ENCODE results near the gene TPSD1.

The TPSD1 gene

DNA sequence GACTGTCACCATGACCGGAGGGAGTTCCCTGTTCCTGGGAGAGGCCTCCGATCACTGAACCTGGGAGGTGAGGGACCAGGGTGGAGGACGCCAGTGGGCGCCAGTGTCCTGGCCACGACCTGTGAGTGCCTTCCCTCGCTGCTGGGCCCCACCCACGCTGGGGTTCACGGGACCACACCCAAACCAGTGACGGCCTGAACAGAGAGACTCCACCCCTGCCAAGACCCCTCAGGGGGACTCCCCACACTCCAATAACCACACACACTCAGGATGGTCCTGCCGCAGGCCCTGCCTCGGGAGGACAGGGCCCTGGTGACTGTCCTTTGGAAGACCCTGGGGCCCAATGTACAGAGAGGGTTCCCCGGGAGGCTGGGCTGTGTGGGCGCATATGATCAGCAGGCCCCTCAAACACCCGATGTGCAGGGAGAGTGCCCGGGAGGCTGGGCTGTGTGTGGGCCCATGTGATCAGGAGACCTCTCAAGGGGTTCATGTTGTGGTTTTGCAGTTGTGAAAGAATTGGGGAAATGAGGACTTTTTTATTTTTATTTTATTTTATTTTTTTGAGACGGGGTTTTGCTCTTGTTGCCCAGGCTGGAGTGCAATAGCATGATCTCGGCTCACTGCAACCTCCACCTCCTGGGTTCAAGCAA is 26.6 kb downstream of the TPSD1 start:
- TF ChIP-seq, protein P1, sequence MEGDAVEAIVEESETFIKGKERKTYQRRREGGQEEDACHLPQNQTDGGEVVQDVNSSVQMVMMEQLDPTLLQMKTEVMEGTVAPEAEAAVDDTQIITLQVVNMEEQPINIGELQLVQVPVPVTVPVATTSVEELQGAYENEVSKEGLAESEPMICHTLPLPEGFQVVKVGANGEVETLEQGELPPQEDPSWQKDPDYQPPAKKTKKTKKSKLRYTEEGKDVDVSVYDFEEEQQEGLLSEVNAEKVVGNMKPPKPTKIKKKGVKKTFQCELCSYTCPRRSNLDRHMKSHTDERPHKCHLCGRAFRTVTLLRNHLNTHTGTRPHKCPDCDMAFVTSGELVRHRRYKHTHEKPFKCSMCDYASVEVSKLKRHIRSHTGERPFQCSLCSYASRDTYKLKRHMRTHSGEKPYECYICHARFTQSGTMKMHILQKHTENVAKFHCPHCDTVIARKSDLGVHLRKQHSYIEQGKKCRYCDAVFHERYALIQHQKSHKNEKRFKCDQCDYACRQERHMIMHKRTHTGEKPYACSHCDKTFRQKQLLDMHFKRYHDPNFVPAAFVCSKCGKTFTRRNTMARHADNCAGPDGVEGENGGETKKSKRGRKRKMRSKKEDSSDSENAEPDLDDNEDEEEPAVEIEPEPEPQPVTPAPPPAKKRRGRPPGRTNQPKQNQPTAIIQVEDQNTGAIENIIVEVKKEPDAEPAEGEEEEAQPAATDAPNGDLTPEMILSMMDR (IDR thresholded peaks at IDR 0.05), result no peak
- DNase-seq (ENCODE audit: low spot score), result no peak
- H3K27ac ChIP-seq, result no peak overlapping the region
- no peak overlapping the region for H3K4me3 ChIP-seq

DNA sequence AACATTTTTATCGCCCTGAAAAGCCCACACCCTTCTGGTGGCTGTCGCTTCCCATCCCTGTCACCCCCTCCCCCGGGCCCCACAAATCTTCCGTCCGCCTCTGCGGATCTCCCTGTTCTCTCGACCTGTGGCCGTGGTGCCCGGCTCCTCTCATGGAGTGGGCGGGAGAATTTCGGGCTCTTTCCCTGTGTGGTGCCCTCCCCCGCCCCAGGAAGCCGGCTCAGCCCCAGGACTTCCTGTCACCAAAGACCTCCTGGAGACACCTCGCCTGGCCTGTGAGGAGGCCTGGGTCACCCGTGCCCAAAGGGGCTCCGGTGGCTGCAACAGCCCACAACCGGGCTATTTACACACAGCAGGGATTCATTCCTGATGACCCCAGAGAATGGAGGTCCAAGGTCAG is 27.4 kb downstream of the TPSD1 start:
- no peak overlapping the region for H3K27ac ChIP-seq
- no peak for DNase-seq (ENCODE audit: low spot score)
- H3K4me3 ChIP-seq, result no peak overlapping the region
- TF ChIP-seq, protein P1 (IDR thresholded peaks at IDR 0.05), result no peak

- no peak for DNase-seq (ENCODE audit: low spot score)
- TF ChIP-seq, protein P1 (IDR thresholded peaks at IDR 0.05), result no peak
- Histone ChIP-seq H3K4me3 (no peak overlapping the region), H3K27ac (no peak overlapping the region)
Measured at GRCh38 chr16:1283996-1284616, 28.2 kb downstream of the TPSD1 start.

DNA sequence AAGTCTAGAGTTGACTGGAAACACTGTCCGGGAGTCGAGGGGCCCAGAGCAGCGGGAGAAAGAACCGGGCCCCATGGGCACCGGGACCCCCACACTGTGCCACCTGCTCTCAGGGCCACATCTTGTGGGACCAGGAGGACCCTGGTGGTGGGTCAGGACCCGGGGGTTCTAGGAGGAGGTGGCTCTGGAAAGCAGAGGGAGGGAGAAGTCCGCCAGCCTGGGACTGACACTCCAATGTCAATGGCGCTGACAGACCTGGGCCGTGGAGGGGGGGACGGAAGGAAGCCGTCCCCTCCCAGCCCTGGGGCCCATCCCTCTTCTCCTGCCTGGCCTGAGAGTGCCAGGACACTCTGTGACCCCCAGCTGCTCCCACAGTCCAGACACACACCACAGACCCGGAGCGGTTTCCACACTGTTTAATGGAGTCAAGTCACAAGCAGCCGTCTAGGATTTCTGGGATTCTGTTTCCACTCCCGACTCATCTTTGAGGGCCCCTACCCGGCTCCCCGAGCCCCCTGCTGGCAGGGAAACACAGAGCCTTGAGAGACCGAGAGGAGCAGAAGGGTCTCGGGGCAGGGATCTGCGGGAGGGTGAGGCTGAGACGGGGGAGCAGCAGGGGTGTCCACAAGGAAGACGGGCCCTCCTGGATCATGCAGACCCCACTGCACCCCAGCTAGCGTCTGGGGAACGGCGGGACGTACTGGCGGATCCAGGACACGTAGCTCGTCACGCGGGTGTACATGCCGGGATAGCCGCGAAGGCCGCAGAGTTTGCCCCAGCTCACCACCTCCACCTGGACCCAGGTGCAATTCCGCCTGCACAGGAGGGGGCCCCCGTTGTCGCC is 30.0 kb downstream of the TPSD1 start:
- Histone ChIP-seq H3K4me3 (no peak overlapping the region), H3K27ac (no peak overlapping the region)
- TF ChIP-seq, protein P1 (IDR thresholded peaks at IDR 0.05), result no peak
- no peak for DNase-seq (ENCODE audit: low spot score)

DNA sequence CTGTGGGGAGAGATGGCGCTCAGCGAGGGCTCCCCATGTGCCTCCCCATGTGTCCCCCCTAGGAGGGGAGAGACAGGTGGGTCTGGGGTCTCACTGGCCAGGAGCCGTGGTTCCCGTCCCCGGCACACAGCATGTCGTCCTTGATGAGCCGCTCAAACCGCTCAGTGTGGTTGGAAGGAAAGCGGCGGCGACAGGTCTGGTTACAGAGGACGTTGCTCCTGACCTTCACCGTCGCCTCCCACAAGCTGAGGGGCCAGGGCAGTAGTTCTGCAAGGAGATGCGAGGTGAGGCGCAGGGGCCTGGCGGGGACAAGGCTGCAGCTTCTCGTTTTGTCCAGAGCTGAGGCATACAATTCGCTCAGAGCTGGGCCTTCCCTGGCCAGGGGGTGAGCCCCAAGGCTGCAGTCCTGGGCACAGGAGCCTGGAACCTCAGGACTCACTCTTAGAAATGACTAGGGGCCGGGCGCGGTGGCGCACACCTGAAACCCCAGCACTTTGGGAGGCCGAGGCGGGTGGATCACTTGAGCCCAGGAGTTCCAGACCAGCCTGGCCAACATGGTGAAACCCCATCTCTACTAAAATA is 30.7 kb downstream of the TPSD1 start:
- TF ChIP-seq, protein P1 (IDR thresholded peaks at IDR 0.05), result no peak
- no peak for DNase-seq (ENCODE audit: low spot score)
- no peak overlapping the region for H3K27ac ChIP-seq
- H3K4me3 ChIP-seq, result no peak overlapping the region

DNA sequence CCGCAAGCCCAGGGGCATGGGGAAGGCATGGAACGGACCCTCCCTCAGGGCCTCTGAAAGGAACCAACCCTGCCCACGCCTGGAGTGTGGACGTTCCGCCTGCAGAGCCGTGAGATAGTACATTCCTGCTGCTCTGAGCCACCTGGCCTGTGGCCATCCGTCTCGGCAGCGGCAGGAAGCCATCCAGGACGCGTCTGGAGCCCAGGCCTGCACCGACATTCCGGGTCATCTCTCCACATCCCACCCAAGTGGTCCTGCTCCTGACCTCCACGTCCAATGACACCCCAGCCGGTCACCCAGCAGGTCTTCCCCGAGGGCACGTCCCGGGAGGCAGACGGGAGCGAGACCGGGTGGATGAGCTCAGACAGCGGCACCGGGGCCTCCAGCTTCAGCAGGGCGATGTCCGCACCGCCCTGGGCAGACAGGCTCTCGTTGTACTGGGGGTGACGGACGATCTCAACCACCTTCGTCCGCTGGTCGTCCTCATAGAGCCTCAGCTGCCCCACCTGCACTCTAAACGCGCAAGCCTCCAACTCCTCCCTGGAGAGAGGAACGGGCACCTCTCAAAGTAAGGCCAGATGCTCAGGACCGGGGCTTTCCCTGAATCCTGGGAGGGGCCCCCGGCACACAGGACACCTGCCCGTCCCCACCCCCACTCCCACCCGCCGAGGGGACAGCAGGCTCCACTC is 32.3 kb downstream of the TPSD1 start:
- H3K4me3 ChIP-seq, result no peak overlapping the region
- DNase-seq (ENCODE audit: low spot score), result no peak
- TF ChIP-seq, protein P1 (IDR thresholded peaks at IDR 0.05), result no peak
- no peak overlapping the region for H3K27ac ChIP-seq
